ENCODE results near the gene ERFE. TPM values are rescaled to one million over a fixed set of nuclear protein-coding genes. Genes with fewer than 3 reads are reported as not detected.

ERFE gene
- total and polyA plus RNA-seq, 2 donors (not counting 3 experiments of a cell fraction or from before 2014, with no cell fraction given): 0.65 to 1.2 TPM

GRCh38 chr2:238174291-238174690 lies 15.5 kb downstream of the ERFE start:
- Histone ChIP-seq H3K9me3 (replicated peaks; ENCODE audit: control insufficient read depth, insufficient read depth, low read length) (no peaks in the 10 kb centered on the region), H3K79me2 (ENCODE audit: control insufficient read depth, insufficient read depth, low read length) (no peaks in the 10 kb centered on the region), H3K9me1 (replicated peaks; ENCODE audit: control insufficient read depth, extremely low read depth, insufficient read depth, low read length) (no peaks in the 10 kb centered on the region), H3K27ac (ENCODE audit: insufficient read depth, low read depth, low read length) (no peak overlapping the region), H2AFZ (ENCODE audit: low read depth, low read length) (no peak overlapping the region), H3K4me3 (replicated peaks in 1 of 3; ENCODE audit: insufficient read depth in 1 of 3, low read depth in 1 of 3, low read length in 3 of 3) (no peak overlapping the region), H3K9ac (replicated peaks; ENCODE audit: extremely low read depth, insufficient read depth, low read length) (no peak overlapping the region), H3K36me3 (ENCODE audit: control insufficient read depth in 2 of 2, extremely low read depth in 1 of 2, insufficient read depth in 2 of 2, low read length in 2 of 2) (peaks cover 10 to 24% of the 10 kb centered on the region in 2 experiments), H3K4me2 (ENCODE audit: insufficient read depth, low read length) (no peak overlapping the region), H4K20me1 (replicated peaks; ENCODE audit: control insufficient read depth, extremely low read depth, insufficient read depth, low read length) (no peaks in the 10 kb centered on the region), H3K4me1 (ENCODE audit: control insufficient read depth, extremely low read depth, insufficient read depth, low read length) (peaks cover 21% of the 10 kb centered on the region), H3K27me3 (ENCODE audit: control insufficient read depth in 2 of 2, insufficient read depth in 2 of 2, low read length in 2 of 2) (no peaks in the 10 kb centered on the region)
- BruUV-seq (replicated peaks): no TSS peak
- no peak for DNase-seq (ENCODE audit: low read depth, low spot score)
- intact Hi-C loops (cut with micrococcal nuclease): no loop called here
- dilution Hi-C loops (cut with MboI; ENCODE audit: extremely low pct_ligation_motif_present, low sequenced_read_pairs): no loop called here
- no peak for FAIRE-seq
- CTCF ChIA-PET: no interaction called here
- POLR2A ChIA-PET: no interaction called here
- TF ChIP-seq JUN (IDR thresholded peaks at IDR 0.05; ENCODE audit: borderline replicate concordance, insufficient read depth, insufficient read length, low read depth) (no peak), MAX (IDR thresholded peaks at IDR 0.05; ENCODE audit: insufficient read depth, insufficient read length) (no peak), MYC (IDR thresholded peaks at IDR 0.05; ENCODE audit: low read depth, low read length) (no peak), FOS (IDR thresholded peaks at IDR 0.05; ENCODE audit: borderline replicate concordance, insufficient read depth, low read length) (no peak), POLR2A (IDR thresholded peaks at IDR 0.05; ENCODE audit: low read depth, low read length) (no peak), EZH2 (IDR thresholded peaks at IDR 0.05; ENCODE audit: borderline replicate concordance, low read depth, low read length, severe bottlenecking) (no peak), GATA2 (IDR thresholded peaks at IDR 0.05; ENCODE audit: insufficient read depth, insufficient read length, low read depth, low read length) (no peak), POLR2AphosphoS5 (IDR thresholded peaks at IDR 0.05; ENCODE audit: insufficient read depth, low read depth, low read length) (no peak)

GRCh38 chr2:238174701-238175100 lies 15.9 kb downstream of the ERFE start:
- H3K4me3 ChIP-seq (replicated peaks in 1 of 3; ENCODE audit: insufficient read depth in 1 of 3, low read depth in 1 of 3, low read length in 3 of 3): no peak overlapping the region
- CTCF ChIA-PET: no interaction called here
- H3K27me3 ChIP-seq (ENCODE audit: control insufficient read depth in 2 of 2, insufficient read depth in 2 of 2, low read length in 2 of 2): no peaks in the 10 kb centered on the region
- peaks cover 16% of the 10 kb centered on the region for H3K4me1 ChIP-seq (ENCODE audit: control insufficient read depth, extremely low read depth, insufficient read depth, low read length)
- H3K27ac ChIP-seq (ENCODE audit: insufficient read depth, low read depth, low read length): no peak overlapping the region
- no peaks in the 10 kb centered on the region for H3K9me3 ChIP-seq (replicated peaks; ENCODE audit: control insufficient read depth, insufficient read depth, low read length)
- no peaks in the 10 kb centered on the region for H4K20me1 ChIP-seq (replicated peaks; ENCODE audit: control insufficient read depth, extremely low read depth, insufficient read depth, low read length)
- H3K9me1 ChIP-seq (replicated peaks; ENCODE audit: control insufficient read depth, extremely low read depth, insufficient read depth, low read length): no peaks in the 10 kb centered on the region
- H3K9ac ChIP-seq (replicated peaks; ENCODE audit: extremely low read depth, insufficient read depth, low read length): no peak overlapping the region
- no peaks in the 10 kb centered on the region for H3K79me2 ChIP-seq (ENCODE audit: control insufficient read depth, insufficient read depth, low read length)
- no peak for TF ChIP-seq JUN (IDR thresholded peaks at IDR 0.05; ENCODE audit: borderline replicate concordance, insufficient read depth, insufficient read length, low read depth)
- TF ChIP-seq, protein P1, sequence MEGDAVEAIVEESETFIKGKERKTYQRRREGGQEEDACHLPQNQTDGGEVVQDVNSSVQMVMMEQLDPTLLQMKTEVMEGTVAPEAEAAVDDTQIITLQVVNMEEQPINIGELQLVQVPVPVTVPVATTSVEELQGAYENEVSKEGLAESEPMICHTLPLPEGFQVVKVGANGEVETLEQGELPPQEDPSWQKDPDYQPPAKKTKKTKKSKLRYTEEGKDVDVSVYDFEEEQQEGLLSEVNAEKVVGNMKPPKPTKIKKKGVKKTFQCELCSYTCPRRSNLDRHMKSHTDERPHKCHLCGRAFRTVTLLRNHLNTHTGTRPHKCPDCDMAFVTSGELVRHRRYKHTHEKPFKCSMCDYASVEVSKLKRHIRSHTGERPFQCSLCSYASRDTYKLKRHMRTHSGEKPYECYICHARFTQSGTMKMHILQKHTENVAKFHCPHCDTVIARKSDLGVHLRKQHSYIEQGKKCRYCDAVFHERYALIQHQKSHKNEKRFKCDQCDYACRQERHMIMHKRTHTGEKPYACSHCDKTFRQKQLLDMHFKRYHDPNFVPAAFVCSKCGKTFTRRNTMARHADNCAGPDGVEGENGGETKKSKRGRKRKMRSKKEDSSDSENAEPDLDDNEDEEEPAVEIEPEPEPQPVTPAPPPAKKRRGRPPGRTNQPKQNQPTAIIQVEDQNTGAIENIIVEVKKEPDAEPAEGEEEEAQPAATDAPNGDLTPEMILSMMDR (IDR thresholded peaks at IDR 0.05; ENCODE audit: extremely low read depth in 1 of 2, insufficient read depth in 1 of 2, low read depth in 1 of 2, low read length in 2 of 2): no peak
- TF ChIP-seq POLR2AphosphoS5 (IDR thresholded peaks at IDR 0.05; ENCODE audit: insufficient read depth, low read depth, low read length): no peak
- TF ChIP-seq EZH2 (IDR thresholded peaks at IDR 0.05; ENCODE audit: borderline replicate concordance, low read depth, low read length, severe bottlenecking): no peak
- TF ChIP-seq MYC (IDR thresholded peaks at IDR 0.05; ENCODE audit: low read depth, low read length): no peak
- no peak for TF ChIP-seq GATA2 (IDR thresholded peaks at IDR 0.05; ENCODE audit: insufficient read depth, insufficient read length, low read depth, low read length)
- TF ChIP-seq MAX (IDR thresholded peaks at IDR 0.05; ENCODE audit: insufficient read depth, insufficient read length): no peak
- no peak for TF ChIP-seq FOS (IDR thresholded peaks at IDR 0.05; ENCODE audit: borderline replicate concordance, insufficient read depth, low read length)
- no peak for TF ChIP-seq POLR2A (IDR thresholded peaks at IDR 0.05; ENCODE audit: low read depth, low read length)
- BruUV-seq (replicated peaks): no TSS peak
- POLR2A ChIA-PET: no interaction called here
- DNase-seq (ENCODE audit: low read depth, low spot score): no peak
- H2AFZ ChIP-seq (ENCODE audit: low read depth, low read length): no peak overlapping the region
- intact Hi-C loops (cut with micrococcal nuclease) (no loop called here), dilution Hi-C loops (cut with MboI; ENCODE audit: extremely low pct_ligation_motif_present, low sequenced_read_pairs) (no loop called here)
- peaks cover 13 to 27% of the 10 kb centered on the region in 2 experiments for H3K36me3 ChIP-seq (ENCODE audit: control insufficient read depth in 2 of 2, extremely low read depth in 1 of 2, insufficient read depth in 2 of 2, low read length in 2 of 2)
- no peak for FAIRE-seq
- no peak overlapping the region for H3K4me2 ChIP-seq (ENCODE audit: insufficient read depth, low read length)

All from endothelial cell of umbilical vein (primary cell).